Panc1 (cell line): ENCODE results near the gene FOXN4.

Experiments used
- CTCF ChIP-seq: fragments of 450-650 bp; IDR thresholded peaks from 2 replicates; pipeline ENCODE4 v1.5.1; 2017; ENCODE audit warnings: mild to moderate bottlenecking
- POLR2AphosphoS5 ChIP-seq: IDR thresholded peaks from 2 replicates; pipeline ENCODE4 v1.6.1; 2012; ENCODE audit warnings: mild to moderate bottlenecking, low read depth, low read length, moderate library complexity

- no peak for TF ChIP-seq POLR2AphosphoS5
- TF ChIP-seq CTCF, result no peak
Measured at GRCh38 chr12:109258201-109258600, 50.9 kb downstream of the FOXN4 start.
